Measurements from ENCODE around the gene TMEM176B.
A peak's percentile ranks its signal among the peaks of the same experiment; 100 is the strongest.
"Not testable (repeated sequence)": the region's sequence is repeated elsewhere in the genome, so short reads cannot be mapped to it uniquely, and the experiment has no call there.

Gene TMEM176B

GRCh38 chr7:150788474-150789269 is 11.5 kb downstream of the TMEM176B start:
- no peak for DNase-seq

GRCh38 chr7:150787321-150788281 is 12.6 kb downstream of the TMEM176B start:
- DNase-seq: no peak

GRCh38 chr7:150784954-150785353 is 15.2 kb downstream of the TMEM176B start:
- DNase-seq: no peak

GRCh38 chr7:150784120-150784736 is 15.9 kb downstream of the TMEM176B start:
- DNase-seq: no peak

- no peak for DNase-seq
Observed at GRCh38 chr7:150781961-150782360, 18.2 kb downstream of the TMEM176B start.

GRCh38 chr7:150781103-150781502 is 19.1 kb downstream of the TMEM176B start:
- DNase-seq: no peak

- DNase-seq: no peak
Observed at GRCh38 chr7:150780292-150780691, 19.9 kb downstream of the TMEM176B start.

- peak; percentile 48 for DNase-seq
Observed at GRCh38 chr7:150778738-150779301, 21.3 kb downstream of the TMEM176B start.

GRCh38 chr7:150778014-150778737 is 22.0 kb downstream of the TMEM176B start:
- DNase-seq: no peak

- not testable (repeated sequence) for DNase-seq
Observed at GRCh38 chr7:150774131-150774530, 26.0 kb downstream of the TMEM176B start.

- DNase-seq: no peak
Observed at GRCh38 chr7:150769768-150770167, 30.4 kb downstream of the TMEM176B start.

- no peak for DNase-seq
Observed at GRCh38 chr7:150766334-150766709, 33.8 kb downstream of the TMEM176B start.

GRCh38 chr7:150759479-150759878 is 40.7 kb downstream of the TMEM176B start:
- DNase-seq: no peak

- DNase-seq: no peak
Observed at GRCh38 chr7:150756858-150757257, 43.3 kb downstream of the TMEM176B start.

- DNase-seq: no peak
Observed at GRCh38 chr7:150756166-150756565, 44.0 kb downstream of the TMEM176B start.

- peak; percentile 67 for DNase-seq
Observed at GRCh38 chr7:150755473-150756099, 44.6 kb downstream of the TMEM176B start.

- no peak for DNase-seq
Observed at GRCh38 chr7:150754951-150755350, 45.2 kb downstream of the TMEM176B start.

GRCh38 chr7:150753826-150754603 is 46.1 kb downstream of the TMEM176B start:
- DNase-seq: no peak

GRCh38 chr7:150753239-150753638 is 46.9 kb downstream of the TMEM176B start:
- no peak for DNase-seq

- no peak for DNase-seq
Observed at GRCh38 chr7:150751702-150752101, 48.5 kb downstream of the TMEM176B start.

GRCh38 chr7:150748376-150748775 is 51.8 kb downstream of the TMEM176B start:
- DNase-seq: no peak
